ENCODE results near the gene SPO11. TPM values are rescaled to one million over a fixed set of nuclear protein-coding genes. Genes with fewer than 3 reads are reported as not detected.

The SPO11 gene
- total RNA-seq, 6 donors from 2014 or later: not detected

GRCh38 chr20:57372157-57372556, 42.6 kb downstream of the SPO11 start:
- Histone ChIP-seq H3K27ac (no peak overlapping the region), H3K9me3 (no peaks in the 10 kb centered on the region), H3K27me3 (no peaks in the 10 kb centered on the region), H3K4me3 (no peak overlapping the region), H3K36me3 (peaks cover 47 to 100% (median 93%) of the 10 kb centered on the region in 4 donors), H3K4me1 (peaks cover 2 to 11% (median 4%) of the 10 kb centered on the region in 4 donors)
- DNase-seq (no peak), ATAC-seq (ENCODE audit: low FRiP score in 2 of 2) (no peak)
- no peak for TF ChIP-seq EP300 (IDR thresholded peaks at IDR 0.05)
- TF ChIP-seq, protein P1, sequence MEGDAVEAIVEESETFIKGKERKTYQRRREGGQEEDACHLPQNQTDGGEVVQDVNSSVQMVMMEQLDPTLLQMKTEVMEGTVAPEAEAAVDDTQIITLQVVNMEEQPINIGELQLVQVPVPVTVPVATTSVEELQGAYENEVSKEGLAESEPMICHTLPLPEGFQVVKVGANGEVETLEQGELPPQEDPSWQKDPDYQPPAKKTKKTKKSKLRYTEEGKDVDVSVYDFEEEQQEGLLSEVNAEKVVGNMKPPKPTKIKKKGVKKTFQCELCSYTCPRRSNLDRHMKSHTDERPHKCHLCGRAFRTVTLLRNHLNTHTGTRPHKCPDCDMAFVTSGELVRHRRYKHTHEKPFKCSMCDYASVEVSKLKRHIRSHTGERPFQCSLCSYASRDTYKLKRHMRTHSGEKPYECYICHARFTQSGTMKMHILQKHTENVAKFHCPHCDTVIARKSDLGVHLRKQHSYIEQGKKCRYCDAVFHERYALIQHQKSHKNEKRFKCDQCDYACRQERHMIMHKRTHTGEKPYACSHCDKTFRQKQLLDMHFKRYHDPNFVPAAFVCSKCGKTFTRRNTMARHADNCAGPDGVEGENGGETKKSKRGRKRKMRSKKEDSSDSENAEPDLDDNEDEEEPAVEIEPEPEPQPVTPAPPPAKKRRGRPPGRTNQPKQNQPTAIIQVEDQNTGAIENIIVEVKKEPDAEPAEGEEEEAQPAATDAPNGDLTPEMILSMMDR (IDR thresholded peaks at IDR 0.05): no peak
- TF ChIP-seq POLR2AphosphoS5 (IDR thresholded peaks at IDR 0.05): no peak
- TF ChIP-seq POLR2A (IDR thresholded peaks at IDR 0.05): no peak
- WGBS, 2 donors: 82 to 83% methylated on average over 9 of the region's 9 CpGs

- 88 to 91% methylated on average over 23 to 25 of the region's 25 CpGs for WGBS, 2 donors
- no peak for ATAC-seq (ENCODE audit: low FRiP score in 2 of 2)
- Histone ChIP-seq H3K4me3 (no peak overlapping the region), H3K27ac (no peak overlapping the region), H3K4me1 (peaks cover 2 to 11% (median 4%) of the 10 kb centered on the region in 4 donors), H3K27me3 (no peaks in the 10 kb centered on the region), H3K9me3 (no peaks in the 10 kb centered on the region), H3K36me3 (peaks cover 48 to 100% (median 94%) of the 10 kb centered on the region in 4 donors)
- DNase-seq: peak in 1 of 2 donors; percentile 66
- no peak for TF ChIP-seq EP300 (IDR thresholded peaks at IDR 0.05)
- TF ChIP-seq, protein P1 (IDR thresholded peaks at IDR 0.05): no peak
- no peak for TF ChIP-seq POLR2A (IDR thresholded peaks at IDR 0.05)
- no peak for TF ChIP-seq POLR2AphosphoS5 (IDR thresholded peaks at IDR 0.05)
Observed at GRCh38 chr20:57372581-57373350, 43.2 kb downstream of the SPO11 start.

GRCh38 chr20:57374343-57374930, 44.8 kb downstream of the SPO11 start:
- H3K36me3 ChIP-seq: peaks cover 33 to 100% (median 87%) of the 10 kb centered on the region in 4 donors
- no peaks in the 10 kb centered on the region for H3K9me3 ChIP-seq
- WGBS, 2 donors: 68 to 76% methylated on average over 12 of the region's 12 CpGs
- H3K4me3 ChIP-seq: no peak overlapping the region
- no peak for DNase-seq
- no peak for ATAC-seq (ENCODE audit: low FRiP score in 2 of 2)
- no peaks in the 10 kb centered on the region for H3K27me3 ChIP-seq
- peaks cover 2 to 11% (median 4%) of the 10 kb centered on the region in 4 donors for H3K4me1 ChIP-seq
- H3K27ac ChIP-seq: peak overlapping the region; percentile 70 to 77 (median 74)
- TF ChIP-seq POLR2A (IDR thresholded peaks at IDR 0.05): no peak
- no peak for TF ChIP-seq EP300 (IDR thresholded peaks at IDR 0.05)
- TF ChIP-seq, protein P1 (IDR thresholded peaks at IDR 0.05): no peak
- TF ChIP-seq POLR2AphosphoS5 (IDR thresholded peaks at IDR 0.05): no peak

- H3K4me3 ChIP-seq: peak overlapping the region in 1 of 4 donors; percentile 28
- peaks cover 26 to 99% (median 80%) of the 10 kb centered on the region in 4 donors for H3K36me3 ChIP-seq
- ATAC-seq (ENCODE audit: low FRiP score in 2 of 2) (peak; percentile 85 to 89), DNase-seq (peak in 1 of 2 donors; percentile 80)
- peaks cover 2 to 11% (median 4%) of the 10 kb centered on the region in 4 donors for H3K4me1 ChIP-seq
- H3K9me3 ChIP-seq: no peaks in the 10 kb centered on the region
- TF ChIP-seq, protein P1 (IDR thresholded peaks at IDR 0.05): no peak
- TF ChIP-seq EP300 (IDR thresholded peaks at IDR 0.05) (no peak), POLR2AphosphoS5 (IDR thresholded peaks at IDR 0.05) (peak; percentile 22 to 37), POLR2A (IDR thresholded peaks at IDR 0.05) (peak in 1 of 4 donors; percentile 32)
- 70 to 78% methylated on average over 12 to 14 of the region's 14 CpGs for WGBS, 2 donors
- no peaks in the 10 kb centered on the region for H3K27me3 ChIP-seq
- peak overlapping the region; percentile 70 to 77 (median 74) for H3K27ac ChIP-seq
Observed at GRCh38 chr20:57374931-57375651, 45.5 kb downstream of the SPO11 start.
